Omental fat pad (tissue), 4 donors: ENCODE results near the gene SEC63. TPM values are rescaled to one million over a fixed set of nuclear protein-coding genes. Genes with fewer than 3 reads are reported as not detected.
"Not testable (repeated sequence)": the region's sequence is repeated elsewhere in the genome, so short reads cannot be mapped to it uniquely, and the experiment has no call there.

Experiments
- ATAC-seq: fragments of 150-250 bp; one replicate; pipeline ENCODE4 v1.9.1; 2016; ENCODE audit warnings: mild to moderate bottlenecking, moderate library complexity; ENCODE audit not compliant: low FRiP score
- DNase-seq: peaks from one replicate; pipeline ENCODE4 v3.0.0-alpha.2; 2019; ENCODE audit warnings: low spot score
- total RNA-seq, 4 donors: library from RNA; depleted of rRNA; stranded (reverse); fragments of >200 nt; gene quantifications; one replicate each; pipeline ENCODE4 v1.1.0, GENCODE V29; 2016
- TF ChIP-seq, protein P1 (sequence below), 3 donors: fragments of 450-650 bp; IDR thresholded peaks; one replicate each; pipeline ENCODE4 v1.5.1; 2016 to 2017; ENCODE audit warnings: antibody characterized with exemption in 3 of 3, mild to moderate bottlenecking in 3 of 3, moderate library complexity in 2 of 3

SEC63 gene
- total RNA-seq, 4 donors from 2014 or later: 26.6 to 55.1 (median 43.1) TPM

DNA sequence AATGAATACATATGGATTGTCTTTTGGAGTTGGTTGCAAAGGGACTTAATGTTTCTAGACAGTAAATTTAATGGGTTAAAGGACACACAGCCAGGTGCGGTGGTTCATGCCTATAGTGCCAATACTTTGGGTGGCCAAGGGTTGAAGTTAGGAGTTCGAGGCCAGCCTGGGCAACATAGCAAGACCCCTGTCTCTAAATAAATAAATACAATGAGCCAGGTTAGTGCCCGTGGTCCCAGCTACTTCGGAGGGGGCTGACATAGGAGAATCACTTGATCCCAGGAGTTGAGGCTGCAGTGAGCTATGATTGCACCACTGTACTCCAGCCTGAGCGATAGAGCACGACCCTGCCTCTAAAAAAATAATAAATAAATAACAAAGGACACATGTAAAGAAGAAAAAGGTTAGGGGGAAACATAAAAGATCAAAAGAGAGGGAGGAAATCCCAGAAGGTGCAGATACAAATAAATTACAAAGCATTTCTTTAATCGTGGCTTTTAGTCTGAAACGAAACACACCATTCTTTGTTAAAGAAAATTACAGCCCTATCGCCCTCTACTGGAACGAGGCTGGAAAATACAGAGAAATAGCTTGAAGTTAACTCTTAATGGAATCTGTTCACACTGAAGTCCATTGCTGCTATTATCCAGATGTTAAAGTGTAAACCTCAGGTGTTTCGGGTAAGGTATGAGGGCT lies 91.3 kb downstream of the SEC63 start:
- DNase-seq (no peak), ATAC-seq (no peak)
- TF ChIP-seq, protein P1, sequence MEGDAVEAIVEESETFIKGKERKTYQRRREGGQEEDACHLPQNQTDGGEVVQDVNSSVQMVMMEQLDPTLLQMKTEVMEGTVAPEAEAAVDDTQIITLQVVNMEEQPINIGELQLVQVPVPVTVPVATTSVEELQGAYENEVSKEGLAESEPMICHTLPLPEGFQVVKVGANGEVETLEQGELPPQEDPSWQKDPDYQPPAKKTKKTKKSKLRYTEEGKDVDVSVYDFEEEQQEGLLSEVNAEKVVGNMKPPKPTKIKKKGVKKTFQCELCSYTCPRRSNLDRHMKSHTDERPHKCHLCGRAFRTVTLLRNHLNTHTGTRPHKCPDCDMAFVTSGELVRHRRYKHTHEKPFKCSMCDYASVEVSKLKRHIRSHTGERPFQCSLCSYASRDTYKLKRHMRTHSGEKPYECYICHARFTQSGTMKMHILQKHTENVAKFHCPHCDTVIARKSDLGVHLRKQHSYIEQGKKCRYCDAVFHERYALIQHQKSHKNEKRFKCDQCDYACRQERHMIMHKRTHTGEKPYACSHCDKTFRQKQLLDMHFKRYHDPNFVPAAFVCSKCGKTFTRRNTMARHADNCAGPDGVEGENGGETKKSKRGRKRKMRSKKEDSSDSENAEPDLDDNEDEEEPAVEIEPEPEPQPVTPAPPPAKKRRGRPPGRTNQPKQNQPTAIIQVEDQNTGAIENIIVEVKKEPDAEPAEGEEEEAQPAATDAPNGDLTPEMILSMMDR (IDR thresholded peaks at IDR 0.05): no peak

DNA sequence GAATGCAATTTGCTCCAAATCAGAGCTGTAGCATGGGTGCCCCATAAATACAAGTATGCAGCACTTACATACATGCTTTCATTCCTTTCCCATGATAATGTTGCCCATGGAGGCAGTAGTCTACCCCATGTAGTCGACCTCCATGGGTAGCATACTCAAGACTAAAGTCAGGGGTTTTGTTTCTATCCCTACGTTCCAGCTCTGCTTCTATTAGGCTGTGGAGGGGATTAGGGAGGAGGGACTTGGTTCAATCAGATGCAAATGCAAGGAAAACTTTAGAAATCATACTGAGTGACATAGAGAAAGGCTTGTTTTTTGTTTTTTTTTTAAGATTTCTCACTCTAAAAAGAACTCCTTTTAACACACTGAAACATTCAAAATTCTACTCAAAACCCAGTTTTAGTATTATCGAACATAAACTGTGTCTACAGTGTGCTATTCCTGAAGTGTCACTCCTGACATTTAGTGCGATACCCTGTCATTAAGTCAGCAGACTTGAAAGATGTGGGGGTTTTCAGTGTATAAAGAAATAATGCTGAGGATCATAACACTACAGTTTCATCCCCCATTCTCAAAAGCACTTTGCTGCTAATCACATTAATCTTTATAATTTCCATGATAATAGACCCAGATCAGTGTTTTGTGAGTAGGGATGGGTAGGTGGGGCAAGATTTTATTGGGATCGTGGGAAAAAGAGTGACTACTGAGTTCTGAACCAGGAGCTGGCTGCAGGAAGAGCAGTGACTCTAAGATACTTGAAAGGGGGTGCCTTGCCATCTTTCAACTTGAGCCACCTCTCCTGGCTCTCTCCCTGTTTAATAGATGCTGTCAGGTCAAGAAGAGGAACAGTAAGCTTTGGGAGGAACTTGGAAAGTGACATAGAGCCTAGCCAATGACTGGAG lies 93.5 kb downstream of the SEC63 start:
- DNase-seq: no peak
- TF ChIP-seq, protein P1 (IDR thresholded peaks at IDR 0.05): no peak
- no peak for ATAC-seq

DNA sequence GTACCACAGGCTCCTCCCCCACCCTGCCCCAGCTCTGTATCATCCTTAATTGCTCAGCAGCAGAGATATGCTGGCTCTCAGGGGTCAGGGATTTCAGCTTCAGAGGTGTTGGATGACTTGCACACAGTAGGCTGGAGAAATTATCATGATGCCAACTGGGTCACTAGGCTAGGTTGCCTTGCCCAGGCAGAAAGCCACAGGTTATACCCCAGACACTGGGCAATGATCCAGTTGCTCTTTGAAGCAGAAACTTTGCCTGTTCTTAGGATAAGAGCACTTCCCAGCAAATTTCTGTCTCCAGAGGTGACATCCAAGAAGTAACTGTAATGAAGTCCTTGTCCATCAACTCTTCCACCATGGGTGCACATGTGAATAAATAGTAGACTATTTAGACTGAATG lies 95.6 kb downstream of the SEC63 start:
- ATAC-seq: no peak
- no peak for DNase-seq
- TF ChIP-seq, protein P1 (IDR thresholded peaks at IDR 0.05): no peak

DNA sequence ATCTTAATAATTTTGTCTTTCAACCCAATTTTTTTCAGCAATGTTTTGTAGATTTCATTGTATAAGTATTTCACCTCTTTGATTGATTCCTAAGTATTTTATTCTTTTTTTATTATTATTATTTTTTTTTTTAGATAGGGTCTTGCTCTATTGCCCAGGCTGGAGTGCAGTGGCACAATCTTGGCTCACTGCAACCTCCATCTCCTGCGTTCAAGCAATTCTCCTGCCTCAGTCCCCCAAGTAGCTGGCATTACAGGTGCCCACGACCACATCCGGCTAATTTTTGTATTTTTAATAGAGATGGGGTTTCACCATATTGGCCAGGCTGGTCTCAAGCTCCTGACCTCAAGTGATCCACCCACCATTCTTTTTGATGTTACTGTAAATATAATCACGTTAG lies 97.0 kb downstream of the SEC63 start:
- ATAC-seq, DNase-seq: not testable (repeated sequence)

- not testable (repeated sequence) for ATAC-seq
These were observed 97.9 kb downstream of the SEC63 start for GRCh38 chr6:107860144-107860543.

DNA sequence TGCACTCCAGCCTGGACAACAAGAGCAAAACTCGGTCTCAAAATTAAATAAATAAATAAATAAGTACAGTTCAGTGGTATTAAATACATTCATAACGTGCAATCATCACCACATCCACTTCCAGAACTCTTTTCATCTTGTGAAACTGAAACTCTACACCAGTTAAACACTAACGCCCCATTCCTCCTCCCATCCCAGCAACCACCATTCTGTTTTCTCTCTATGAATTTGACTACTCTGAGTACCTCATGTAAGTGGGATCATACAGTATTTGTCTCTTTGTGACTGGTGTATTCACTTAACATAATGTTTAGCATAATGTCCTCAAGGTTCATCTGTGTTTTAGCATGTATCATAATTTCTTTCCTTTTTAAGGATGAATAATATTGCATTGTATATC lies 104.8 kb downstream of the SEC63 start:
- DNase-seq (no peak), ATAC-seq (no peak)
- TF ChIP-seq, protein P1 (IDR thresholded peaks at IDR 0.05): no peak

More at GRCh38 chr6:107860144-107860543, 97.9 kb downstream of the SEC63 start:
- DNase-seq: not testable (repeated sequence)

- DNase-seq (no peak), ATAC-seq (no peak)
- TF ChIP-seq, protein P1 (IDR thresholded peaks at IDR 0.05): no peak
These were observed 108.7 kb downstream of the SEC63 start for GRCh38 chr6:107849325-107849724.
